Nephron (organoid): ENCODE data around the gene CEP152.

Experiments
- H3K27ac Mint-ChIP-seq, 3 experiments: 2 replicates each; pipeline ENCODE4 v1.8.0; 2020; ENCODE audit warnings: mixed read lengths in 3 of 3, mild to moderate bottlenecking in 2 of 3, moderate library complexity in 1 of 3
- H3K27me3 Mint-ChIP-seq: 2 replicates; pipeline ENCODE4 v1.8.0; 2021; ENCODE audit warnings: low read depth, mild to moderate bottlenecking, moderate library complexity, mixed read lengths
- H3K36me3 Mint-ChIP-seq: 2 replicates; pipeline ENCODE4 v1.8.0; 2020; ENCODE audit warnings: low read depth, mixed read lengths
- H3K4me1 Mint-ChIP-seq: 2 replicates; pipeline ENCODE4 v1.8.0; 2020; ENCODE audit warnings: mixed read lengths
- H3K4me3 Mint-ChIP-seq, 3 experiments: 2 replicates each; pipeline ENCODE4 v1.8.0; 2020; ENCODE audit warnings: mild to moderate bottlenecking in 3 of 3, mixed read lengths in 3 of 3, moderate library complexity in 2 of 3
- H3K9me3 Mint-ChIP-seq: 2 replicates; pipeline ENCODE4 v1.8.0; 2020; ENCODE audit warnings: mixed read lengths
- TF ChIP-seq, protein P1 (sequence below), 3 experiments: fragments of 200-600 bp; sonication (generic); IDR thresholded peaks; one replicate each; pipeline ENCODE4 v1.5.0; 2021; ENCODE audit warnings: antibody characterized with exemption in 3 of 3; ENCODE audit not compliant: unreplicated experiment in 3 of 3

Gene CEP152

DNA sequence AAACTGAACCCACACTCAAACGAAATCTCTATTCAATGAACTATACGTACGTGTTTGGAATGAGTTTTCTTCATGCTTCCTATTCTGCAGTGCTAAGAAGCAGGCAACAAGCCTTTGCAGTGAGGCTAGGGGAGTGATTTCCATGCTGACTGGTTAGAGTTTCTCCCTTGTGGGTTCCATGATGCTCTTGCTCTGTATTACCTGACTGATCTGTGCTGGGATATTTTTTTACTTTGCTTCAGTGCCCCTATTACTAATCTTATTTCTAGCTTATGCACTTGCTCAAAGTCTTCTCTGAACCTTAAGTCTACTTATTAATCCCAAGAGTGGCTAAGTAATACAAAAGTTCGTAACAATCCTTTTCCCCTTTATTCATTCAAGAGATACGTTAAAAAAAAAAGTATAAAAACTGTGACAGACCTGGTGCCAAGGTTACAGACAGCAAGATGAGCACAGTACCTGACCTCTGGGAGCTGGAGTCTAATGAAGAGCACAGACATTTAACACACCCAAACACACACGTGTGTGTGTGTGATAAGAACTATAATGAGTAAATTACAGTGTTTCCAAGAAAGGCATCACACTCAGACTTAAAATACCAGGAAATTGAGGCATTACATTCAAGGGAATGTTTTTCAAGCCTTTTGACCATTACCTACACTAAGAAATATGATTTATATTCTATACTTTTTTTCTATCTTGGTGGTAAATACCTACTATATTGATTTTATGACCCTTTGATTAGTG lies 114.9 kb downstream of the CEP152 start:
- no peak overlapping the region for H3K27ac Mint-ChIP-seq
- H3K4me3 Mint-ChIP-seq, result no peak overlapping the region
- no peaks in the 10 kb centered on the region for H3K9me3 Mint-ChIP-seq
- TF ChIP-seq, protein P1, sequence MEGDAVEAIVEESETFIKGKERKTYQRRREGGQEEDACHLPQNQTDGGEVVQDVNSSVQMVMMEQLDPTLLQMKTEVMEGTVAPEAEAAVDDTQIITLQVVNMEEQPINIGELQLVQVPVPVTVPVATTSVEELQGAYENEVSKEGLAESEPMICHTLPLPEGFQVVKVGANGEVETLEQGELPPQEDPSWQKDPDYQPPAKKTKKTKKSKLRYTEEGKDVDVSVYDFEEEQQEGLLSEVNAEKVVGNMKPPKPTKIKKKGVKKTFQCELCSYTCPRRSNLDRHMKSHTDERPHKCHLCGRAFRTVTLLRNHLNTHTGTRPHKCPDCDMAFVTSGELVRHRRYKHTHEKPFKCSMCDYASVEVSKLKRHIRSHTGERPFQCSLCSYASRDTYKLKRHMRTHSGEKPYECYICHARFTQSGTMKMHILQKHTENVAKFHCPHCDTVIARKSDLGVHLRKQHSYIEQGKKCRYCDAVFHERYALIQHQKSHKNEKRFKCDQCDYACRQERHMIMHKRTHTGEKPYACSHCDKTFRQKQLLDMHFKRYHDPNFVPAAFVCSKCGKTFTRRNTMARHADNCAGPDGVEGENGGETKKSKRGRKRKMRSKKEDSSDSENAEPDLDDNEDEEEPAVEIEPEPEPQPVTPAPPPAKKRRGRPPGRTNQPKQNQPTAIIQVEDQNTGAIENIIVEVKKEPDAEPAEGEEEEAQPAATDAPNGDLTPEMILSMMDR (IDR thresholded peaks at IDR 0.05; ENCODE audit: unreplicated experiment in 3 of 3), result no peak
- no peaks in the 10 kb centered on the region for H3K27me3 Mint-ChIP-seq
- no peaks in the 10 kb centered on the region for H3K4me1 Mint-ChIP-seq
- H3K36me3 Mint-ChIP-seq, result no peaks in the 10 kb centered on the region

DNA sequence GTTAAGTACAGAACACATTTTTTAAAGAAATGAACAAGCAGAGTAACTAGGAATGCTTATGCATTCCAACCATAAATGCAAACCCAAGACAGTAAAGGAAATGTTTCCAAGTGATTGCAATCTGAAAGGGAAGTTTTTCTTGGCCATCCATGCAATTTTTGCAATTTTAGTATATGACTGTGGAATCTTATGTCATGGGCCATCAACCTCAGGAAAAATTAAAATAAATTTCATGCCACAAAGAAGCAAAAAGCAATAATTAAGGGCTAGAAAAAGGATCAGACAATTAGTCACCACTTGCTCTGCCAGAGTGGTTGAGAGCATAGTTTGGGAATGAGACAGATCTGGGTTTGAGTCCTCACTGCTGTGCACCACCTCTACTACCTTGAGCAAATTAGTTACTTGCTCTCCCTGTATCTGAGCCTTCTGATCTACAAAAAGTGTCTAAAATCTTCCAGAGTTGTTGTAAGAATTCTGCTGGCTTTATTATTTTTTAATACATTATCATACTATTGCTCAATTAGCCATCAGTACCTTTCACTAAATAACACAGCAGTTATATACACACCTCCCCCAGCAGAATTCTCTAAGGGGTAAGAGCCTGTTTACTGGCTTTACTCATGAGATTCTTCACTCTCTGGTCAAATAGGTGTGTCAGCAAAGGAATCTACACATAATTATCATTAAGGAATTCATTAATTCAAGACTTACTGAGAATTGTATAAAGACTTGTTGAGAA lies 115.6 kb downstream of the CEP152 start:
- Mint-ChIP-seq H3K4me1 (no peaks in the 10 kb centered on the region), H3K4me3 (no peak overlapping the region), H3K36me3 (no peaks in the 10 kb centered on the region), H3K9me3 (no peaks in the 10 kb centered on the region), H3K27ac (no peak overlapping the region), H3K27me3 (no peaks in the 10 kb centered on the region)
- TF ChIP-seq, protein P1 (IDR thresholded peaks at IDR 0.05; ENCODE audit: unreplicated experiment in 3 of 3), result no peak

DNA sequence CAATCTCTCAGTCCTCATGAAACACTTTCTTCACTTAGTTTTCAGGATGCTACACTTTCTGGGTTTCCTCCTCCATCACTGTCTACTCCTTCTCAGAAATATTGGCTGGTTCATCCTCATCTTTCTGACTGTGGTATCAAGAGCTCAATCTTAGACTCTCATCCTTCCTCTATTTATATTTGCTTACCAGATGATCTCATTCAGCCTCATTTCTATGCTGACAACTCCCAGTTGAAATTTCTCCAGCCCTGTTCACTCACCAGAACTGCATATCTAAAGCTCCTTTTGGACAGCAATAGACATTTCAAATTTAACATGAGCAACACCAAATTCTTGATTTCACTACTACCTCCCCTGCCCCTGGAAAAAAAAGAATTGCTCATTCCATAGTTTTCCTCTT lies 117.4 kb downstream of the CEP152 start:
- H3K27me3 Mint-ChIP-seq, result no peaks in the 10 kb centered on the region
- H3K9me3 Mint-ChIP-seq, result peaks cover 2% of the 10 kb centered on the region
- no peak overlapping the region for H3K4me3 Mint-ChIP-seq
- H3K27ac Mint-ChIP-seq, result no peak overlapping the region
- no peaks in the 10 kb centered on the region for H3K36me3 Mint-ChIP-seq
- TF ChIP-seq, protein P1 (IDR thresholded peaks at IDR 0.05; ENCODE audit: unreplicated experiment in 3 of 3), result no peak
- H3K4me1 Mint-ChIP-seq, result no peaks in the 10 kb centered on the region

DNA sequence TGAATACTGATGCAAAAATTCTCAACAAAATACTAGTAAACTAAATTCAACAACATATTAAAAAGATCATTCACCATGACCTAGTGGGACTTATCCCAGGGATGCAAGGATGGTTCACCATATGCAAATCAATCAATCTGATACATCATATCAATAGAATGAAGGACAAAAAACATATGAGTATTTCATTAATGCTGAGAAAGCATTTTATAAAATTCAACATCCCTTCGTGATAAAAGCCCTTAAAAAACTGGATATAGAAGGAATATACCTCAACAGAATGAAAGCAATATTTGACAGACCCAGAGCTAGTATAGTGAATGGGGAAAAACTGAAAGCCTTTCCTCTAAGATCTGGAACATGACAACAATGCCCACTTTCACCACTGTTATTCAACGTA lies 122.4 kb downstream of the CEP152 start:
- no peak overlapping the region for H3K4me3 Mint-ChIP-seq
- TF ChIP-seq, protein P1 (IDR thresholded peaks at IDR 0.05; ENCODE audit: unreplicated experiment in 3 of 3), result no peak
- H3K27ac Mint-ChIP-seq, result no peak overlapping the region
- H3K9me3 Mint-ChIP-seq, result peaks cover 26% of the 10 kb centered on the region
- H3K36me3 Mint-ChIP-seq, result peaks cover 5% of the 10 kb centered on the region
- H3K4me1 Mint-ChIP-seq, result no peaks in the 10 kb centered on the region
- H3K27me3 Mint-ChIP-seq, result no peaks in the 10 kb centered on the region
